Brain microvascular endothelial cell (primary cell): ENCODE measurements around the gene DHX29.

Experiments
- DNase-seq: peaks from one replicate; pipeline ENCODE4 v3.0.0-alpha.2; 2020
- H3K27ac ChIP-seq: fragments of 250-450 bp; sonication (Bioruptor Pico); 2 replicates; pipeline ENCODE4 v1.5.1; 2020; ENCODE audit warnings: mild to moderate bottlenecking, moderate library complexity
- H3K27me3 ChIP-seq: fragments of 250-450 bp; sonication (Bioruptor Pico); replicated peaks from 2 replicates; pipeline ENCODE4 v1.5.1; 2020; ENCODE audit warnings: mild to moderate bottlenecking
- H3K36me3 ChIP-seq: fragments of 250-450 bp; sonication (Bioruptor Pico); replicated peaks from 2 replicates; pipeline ENCODE4 v1.5.1; 2020; ENCODE audit warnings: mild to moderate bottlenecking
- H3K4me3 ChIP-seq: 2 replicates; pipeline ENCODE4 v1.5.1; 2011; ENCODE audit warnings: low read depth, mild to moderate bottlenecking, control low read depth, low read length, moderate library complexity
- CTCF ChIP-seq: IDR thresholded peaks from 2 replicates; pipeline ENCODE4 v1.5.1; 2011; ENCODE audit warnings: low read depth, mild to moderate bottlenecking, moderate library complexity, low read length, control low read depth, inconsistent platforms; ENCODE audit errors: missing control alignments
- in situ Hi-C: cut with HindIII; loops from 2 replicates; pipeline ENCODE4 v1.10.0; 2017; ENCODE audit warnings: low sequenced_read_pairs, low pct_ligation_motif_present

Gene DHX29

GRCh38 chr5:55333017-55333416 lies 25.5 kb upstream of the DHX29 start:
- no peak for TF ChIP-seq CTCF
- in situ Hi-C loops, result no loop called here
- H3K27me3 ChIP-seq, result no peaks in the 10 kb centered on the region
- peaks cover 11% of the 10 kb centered on the region for H3K36me3 ChIP-seq
- no peak overlapping the region for H3K27ac ChIP-seq
- no peak overlapping the region for H3K4me3 ChIP-seq
- DNase-seq, result no peak

GRCh38 chr5:55331321-55331720 lies 23.8 kb upstream of the DHX29 start:
- no peak for DNase-seq
- TF ChIP-seq CTCF, result no peak
- Histone ChIP-seq H3K36me3 (peaks cover 13% of the 10 kb centered on the region), H3K4me3 (no peak overlapping the region), H3K27ac (no peak overlapping the region), H3K27me3 (no peaks in the 10 kb centered on the region)
- in situ Hi-C loops, result no loop called here

- DNase-seq, result no peak
- H3K27ac ChIP-seq, result no peak overlapping the region
- H3K4me3 ChIP-seq, result no peak overlapping the region
- no peak for TF ChIP-seq CTCF
- in situ Hi-C loops, result no loop called here
- no peaks in the 10 kb centered on the region for H3K27me3 ChIP-seq
- H3K36me3 ChIP-seq, result peaks cover 14% of the 10 kb centered on the region
Observed at GRCh38 chr5:55327281-55327680, 19.8 kb upstream of the DHX29 start.

- no peak for TF ChIP-seq CTCF
- no peak overlapping the region for H3K27ac ChIP-seq
- H3K27me3 ChIP-seq, result no peaks in the 10 kb centered on the region
- no peak overlapping the region for H3K4me3 ChIP-seq
- DNase-seq, result no peak
- peaks cover 11% of the 10 kb centered on the region for H3K36me3 ChIP-seq
- in situ Hi-C loops, result no loop called here
Observed at GRCh38 chr5:55325621-55326020, 18.1 kb upstream of the DHX29 start.

GRCh38 chr5:55324815-55325418 lies 17.4 kb upstream of the DHX29 start:
- H3K4me3 ChIP-seq, result no peak overlapping the region
- peak; percentile 56 for TF ChIP-seq CTCF
- peaks cover 11% of the 10 kb centered on the region for H3K36me3 ChIP-seq
- H3K27ac ChIP-seq, result no peak overlapping the region
- H3K27me3 ChIP-seq, result no peaks in the 10 kb centered on the region
- in situ Hi-C loops, result no loop called here
- peak; percentile 29 for DNase-seq

GRCh38 chr5:55324006-55324405 lies 16.5 kb upstream of the DHX29 start:
- no peaks in the 10 kb centered on the region for H3K27me3 ChIP-seq
- peaks cover 11% of the 10 kb centered on the region for H3K36me3 ChIP-seq
- H3K4me3 ChIP-seq, result no peak overlapping the region
- TF ChIP-seq CTCF, result no peak
- in situ Hi-C loops, result no loop called here
- H3K27ac ChIP-seq, result no peak overlapping the region
- no peak for DNase-seq
